GM12891 (cell line): ENCODE measurements around the gene PDXDC1.
"Not testable (repeated sequence)": the region's sequence is repeated elsewhere in the genome, so short reads cannot be mapped to it uniquely, and the experiment has no call there.

ENCODE experiments used
- PAX5 ChIP-seq: IDR thresholded peaks from 2 replicates; pipeline ENCODE4 v1.6.1; 2011; ENCODE audit warnings: low read length, moderate library complexity, mild to moderate bottlenecking; ENCODE audit not compliant: insufficient read depth, severe bottlenecking
- POLR2A ChIP-seq: IDR thresholded peaks from 2 replicates; pipeline ENCODE4 v1.6.1; 2011; ENCODE audit warnings: low read depth, low read length, control low read depth
- POLR2AphosphoS5 ChIP-seq: IDR thresholded peaks from 2 replicates; pipeline ENCODE4 v1.6.1; 2011; ENCODE audit warnings: low read depth, low read length, control low read depth
- POU2F2 ChIP-seq: IDR thresholded peaks from 2 replicates; pipeline ENCODE4 v1.6.1; 2011; ENCODE audit warnings: low read depth, mild to moderate bottlenecking, control low read depth, low read length, moderate library complexity
- SPI1 ChIP-seq: IDR thresholded peaks from 2 replicates; pipeline ENCODE4 v1.6.1; 2011; ENCODE audit warnings: low read depth, low read length, control low read depth
- TAF1 ChIP-seq: IDR thresholded peaks from 2 replicates; pipeline ENCODE4 v1.6.1; 2011; ENCODE audit warnings: low read depth, low read length, control low read depth

GRCh38 chr16:15062085-15062810, 87.4 kb downstream of the PDXDC1 start:
- TF ChIP-seq POLR2A, PAX5, POLR2AphosphoS5, TAF1, SPI1, POU2F2: not testable (repeated sequence)
